ENCODE data around the gene HLA-DRB1. TPM values are rescaled to one million over a fixed set of nuclear protein-coding genes. Genes with fewer than 3 reads are reported as not detected.

HLA-DRB1 gene
- total and polyA plus RNA-seq, 12 donors = 14.8 to 627 (median 119) TPM

DNA sequence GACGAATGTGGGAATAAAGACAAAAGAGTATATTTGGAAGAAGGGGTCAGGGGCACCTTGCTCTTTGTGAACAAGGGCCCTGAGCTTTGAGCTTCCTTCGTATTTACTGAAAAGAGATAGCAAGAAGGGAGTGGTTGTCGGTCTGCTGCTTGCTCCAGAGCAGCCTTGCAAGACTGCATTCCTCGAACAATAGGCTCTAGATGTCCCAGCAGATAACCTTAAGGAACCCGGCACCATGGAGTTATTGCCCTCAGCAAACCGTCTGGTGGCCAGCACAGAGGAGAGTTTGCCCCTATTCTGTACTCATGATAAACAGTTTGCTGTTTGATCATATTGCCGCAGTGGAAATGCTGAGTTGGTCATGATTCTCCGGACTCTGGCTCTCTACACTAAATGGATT, 22.7 kb downstream of the HLA-DRB1 start:
- H3K4me1 ChIP-seq (replicated peaks in 1 of 2) = no peaks in the 10 kb centered on the region
- intact Hi-C loops (cut with DNase I) = no loop called here
- no peaks in the 10 kb centered on the region for H3K9me3 ChIP-seq (replicated peaks in 1 of 3)
- WGBS, 4 donors = 0 to 86% (median 51%) methylated on average over 1 to 4 of the region's 8 CpGs
- DNase-seq = no peak
- H3K36me3 ChIP-seq (replicated peaks in 1 of 2) = no peaks in the 10 kb centered on the region
- TF ChIP-seq, protein P1, sequence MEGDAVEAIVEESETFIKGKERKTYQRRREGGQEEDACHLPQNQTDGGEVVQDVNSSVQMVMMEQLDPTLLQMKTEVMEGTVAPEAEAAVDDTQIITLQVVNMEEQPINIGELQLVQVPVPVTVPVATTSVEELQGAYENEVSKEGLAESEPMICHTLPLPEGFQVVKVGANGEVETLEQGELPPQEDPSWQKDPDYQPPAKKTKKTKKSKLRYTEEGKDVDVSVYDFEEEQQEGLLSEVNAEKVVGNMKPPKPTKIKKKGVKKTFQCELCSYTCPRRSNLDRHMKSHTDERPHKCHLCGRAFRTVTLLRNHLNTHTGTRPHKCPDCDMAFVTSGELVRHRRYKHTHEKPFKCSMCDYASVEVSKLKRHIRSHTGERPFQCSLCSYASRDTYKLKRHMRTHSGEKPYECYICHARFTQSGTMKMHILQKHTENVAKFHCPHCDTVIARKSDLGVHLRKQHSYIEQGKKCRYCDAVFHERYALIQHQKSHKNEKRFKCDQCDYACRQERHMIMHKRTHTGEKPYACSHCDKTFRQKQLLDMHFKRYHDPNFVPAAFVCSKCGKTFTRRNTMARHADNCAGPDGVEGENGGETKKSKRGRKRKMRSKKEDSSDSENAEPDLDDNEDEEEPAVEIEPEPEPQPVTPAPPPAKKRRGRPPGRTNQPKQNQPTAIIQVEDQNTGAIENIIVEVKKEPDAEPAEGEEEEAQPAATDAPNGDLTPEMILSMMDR (IDR thresholded peaks at IDR 0.05) = no peak
- H3K27ac ChIP-seq = no peak overlapping the region
- H3K4me3 ChIP-seq = no peak overlapping the region
- no peaks in the 10 kb centered on the region for H3K27me3 ChIP-seq

DNA sequence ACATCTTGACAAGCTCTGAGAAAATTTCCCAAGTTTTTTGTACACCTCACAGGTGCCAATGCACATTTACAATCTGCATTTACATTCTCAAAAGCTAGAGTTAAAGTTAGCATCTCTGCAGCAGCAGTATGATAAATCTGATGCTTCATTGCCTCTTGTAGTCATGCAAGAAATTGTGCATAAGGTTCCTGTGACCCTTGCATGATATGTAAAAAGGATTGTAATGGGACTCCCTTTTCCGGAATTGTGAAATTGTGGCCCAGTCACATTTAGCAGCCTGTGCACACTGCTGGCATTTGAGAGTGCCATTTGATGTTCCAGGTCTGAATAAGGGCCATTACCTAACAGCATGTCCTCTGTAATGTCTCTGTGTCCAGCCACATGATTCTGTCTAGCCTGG, 24.1 kb downstream of the HLA-DRB1 start:
- Histone ChIP-seq H3K4me3 (no peak overlapping the region), H3K27me3 (no peaks in the 10 kb centered on the region), H3K9me3 (replicated peaks in 1 of 3) (no peaks in the 10 kb centered on the region), H3K36me3 (replicated peaks in 1 of 2) (no peaks in the 10 kb centered on the region), H3K27ac (no peak overlapping the region), H3K4me1 (replicated peaks in 1 of 2) (no peaks in the 10 kb centered on the region)
- no peak for DNase-seq
- intact Hi-C loops (cut with DNase I) = no loop called here
- no CpG with 5 or more reads among the region's 1 CpG for WGBS, 4 donors
- no peak for TF ChIP-seq POLR2A (IDR thresholded peaks at IDR 0.05)
- TF ChIP-seq, protein P1 (IDR thresholded peaks at IDR 0.05) = no peak

DNA sequence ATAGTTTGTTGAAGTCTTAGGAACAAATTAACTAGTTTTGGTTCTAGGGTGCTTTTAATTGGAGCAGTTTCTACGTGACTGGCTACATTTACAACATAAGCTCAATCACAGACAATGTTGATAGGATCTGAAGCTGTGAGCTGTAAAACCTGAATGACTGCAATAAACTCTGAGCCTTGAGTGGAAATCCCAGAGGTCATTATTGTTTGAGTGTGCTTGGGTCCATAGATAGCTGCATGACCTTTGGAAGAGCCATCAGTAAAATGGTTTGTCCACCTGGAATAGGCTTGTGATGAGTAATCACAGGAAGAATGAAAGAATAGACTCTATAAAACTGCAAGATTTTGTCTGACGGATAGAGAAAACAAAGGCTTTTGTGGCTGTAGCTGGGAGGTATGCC, 26.7 kb downstream of the HLA-DRB1 start:
- Histone ChIP-seq H3K4me1 (replicated peaks in 1 of 2) (no peaks in the 10 kb centered on the region), H3K27ac (no peak overlapping the region), H3K9me3 (replicated peaks in 1 of 3) (no peaks in the 10 kb centered on the region), H3K36me3 (replicated peaks in 1 of 2) (no peaks in the 10 kb centered on the region), H3K27me3 (no peaks in the 10 kb centered on the region), H3K4me3 (no peak overlapping the region)
- TF ChIP-seq POLR2A (IDR thresholded peaks at IDR 0.05) = no peak
- TF ChIP-seq, protein P1 (IDR thresholded peaks at IDR 0.05) = no peak
- 0% methylated on average over 1 of the region's 2 CpGs; no CpG with 5 or more reads in 2 of the 4 donors for WGBS, 4 donors
- DNase-seq = no peak
- intact Hi-C loops (cut with DNase I) = no loop called here

DNA sequence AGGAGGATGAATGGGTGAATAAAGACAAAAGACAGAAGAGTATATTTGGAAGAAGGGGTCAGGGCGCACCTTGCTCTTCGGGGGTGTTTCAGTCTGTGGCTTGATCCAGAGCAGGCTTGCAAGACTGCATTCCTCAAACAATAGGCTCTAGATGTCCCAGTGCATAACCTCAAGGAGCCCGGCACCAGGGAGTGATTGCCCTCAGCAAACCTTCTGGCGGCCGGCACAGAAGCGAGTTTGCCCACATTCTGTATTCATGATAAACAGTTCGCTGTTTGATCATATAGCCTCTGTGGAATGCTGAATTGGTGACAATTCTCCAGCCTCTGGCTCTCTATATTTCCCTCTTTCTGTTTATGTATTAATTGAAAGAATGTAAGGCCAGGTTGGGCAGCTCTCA, 29.9 kb downstream of the HLA-DRB1 start:
- intact Hi-C loops (cut with DNase I) = no loop called here
- no CpG with 5 or more reads among the region's 7 CpGs for WGBS, 4 donors
- H3K4me1 ChIP-seq (replicated peaks in 1 of 2) = no peaks in the 10 kb centered on the region

More for the DNA sequence above, 29.9 kb downstream of the HLA-DRB1 start:
- no peaks in the 10 kb centered on the region for H3K36me3 ChIP-seq (replicated peaks in 1 of 2)
- no peaks in the 10 kb centered on the region for H3K27me3 ChIP-seq
- no peaks in the 10 kb centered on the region for H3K9me3 ChIP-seq (replicated peaks in 1 of 3)
- DNase-seq = no peak
- no peak for TF ChIP-seq POLR2A (IDR thresholded peaks at IDR 0.05)
- TF ChIP-seq, protein P1 (IDR thresholded peaks at IDR 0.05) = no peak
- H3K27ac ChIP-seq = no peak overlapping the region
- H3K4me3 ChIP-seq = no peak overlapping the region
